ENCODE measurements around the gene CDH2. TPM values are rescaled to one million over a fixed set of nuclear protein-coding genes. Genes with fewer than 3 reads are reported as not detected.

The CDH2 gene
- total RNA-seq, 3 donors from 2014 or later = 0.63 to 11.0 (median 0.67) TPM

DNA sequence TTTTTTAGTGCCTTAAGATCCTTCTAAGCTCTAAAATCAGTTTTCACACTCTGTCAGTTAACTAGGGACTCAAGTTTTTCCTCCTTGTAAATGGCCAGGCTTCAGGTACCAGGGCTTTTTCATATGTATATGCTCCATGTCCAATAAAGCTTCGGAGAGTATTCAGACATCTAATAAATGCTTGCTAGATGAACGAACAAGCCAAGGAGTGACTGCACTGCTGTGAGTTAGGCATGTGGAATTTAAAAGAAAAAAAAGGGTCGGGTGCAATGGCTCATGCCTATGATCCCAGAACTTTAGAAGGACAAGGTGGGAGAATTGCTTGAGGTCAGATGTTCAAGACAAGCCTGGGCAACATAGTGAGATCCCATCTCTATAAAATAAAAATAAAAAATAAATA lies 81.9 kb downstream of the CDH2 start:
- ATAC-seq (no peak), DNase-seq (no peak)
- Histone ChIP-seq H3K9me3 (no peaks in the 10 kb centered on the region), H3K4me1 (ENCODE audit: low read depth) (no peaks in the 10 kb centered on the region), H3K4me3 (no peak overlapping the region), H3K36me3 (ENCODE audit: low read depth) (no peaks in the 10 kb centered on the region)
- intact Hi-C loops (cut with DNase I, micrococcal nuclease) = no loop called here
- TF ChIP-seq, protein P1, sequence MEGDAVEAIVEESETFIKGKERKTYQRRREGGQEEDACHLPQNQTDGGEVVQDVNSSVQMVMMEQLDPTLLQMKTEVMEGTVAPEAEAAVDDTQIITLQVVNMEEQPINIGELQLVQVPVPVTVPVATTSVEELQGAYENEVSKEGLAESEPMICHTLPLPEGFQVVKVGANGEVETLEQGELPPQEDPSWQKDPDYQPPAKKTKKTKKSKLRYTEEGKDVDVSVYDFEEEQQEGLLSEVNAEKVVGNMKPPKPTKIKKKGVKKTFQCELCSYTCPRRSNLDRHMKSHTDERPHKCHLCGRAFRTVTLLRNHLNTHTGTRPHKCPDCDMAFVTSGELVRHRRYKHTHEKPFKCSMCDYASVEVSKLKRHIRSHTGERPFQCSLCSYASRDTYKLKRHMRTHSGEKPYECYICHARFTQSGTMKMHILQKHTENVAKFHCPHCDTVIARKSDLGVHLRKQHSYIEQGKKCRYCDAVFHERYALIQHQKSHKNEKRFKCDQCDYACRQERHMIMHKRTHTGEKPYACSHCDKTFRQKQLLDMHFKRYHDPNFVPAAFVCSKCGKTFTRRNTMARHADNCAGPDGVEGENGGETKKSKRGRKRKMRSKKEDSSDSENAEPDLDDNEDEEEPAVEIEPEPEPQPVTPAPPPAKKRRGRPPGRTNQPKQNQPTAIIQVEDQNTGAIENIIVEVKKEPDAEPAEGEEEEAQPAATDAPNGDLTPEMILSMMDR (IDR thresholded peaks at IDR 0.05) = no peak

- Histone ChIP-seq H3K9me3 (no peaks in the 10 kb centered on the region), H3K4me1 (ENCODE audit: low read depth) (no peaks in the 10 kb centered on the region), H3K4me3 (no peak overlapping the region), H3K36me3 (ENCODE audit: low read depth) (no peaks in the 10 kb centered on the region)
- TF ChIP-seq, protein P1 (IDR thresholded peaks at IDR 0.05) = no peak
- intact Hi-C loops (cut with DNase I, micrococcal nuclease) = no loop called here
- ATAC-seq (peak; percentile 40), DNase-seq (no peak)
Measured at GRCh38 chr18:28091197-28091596, 85.7 kb downstream of the CDH2 start.

DNA sequence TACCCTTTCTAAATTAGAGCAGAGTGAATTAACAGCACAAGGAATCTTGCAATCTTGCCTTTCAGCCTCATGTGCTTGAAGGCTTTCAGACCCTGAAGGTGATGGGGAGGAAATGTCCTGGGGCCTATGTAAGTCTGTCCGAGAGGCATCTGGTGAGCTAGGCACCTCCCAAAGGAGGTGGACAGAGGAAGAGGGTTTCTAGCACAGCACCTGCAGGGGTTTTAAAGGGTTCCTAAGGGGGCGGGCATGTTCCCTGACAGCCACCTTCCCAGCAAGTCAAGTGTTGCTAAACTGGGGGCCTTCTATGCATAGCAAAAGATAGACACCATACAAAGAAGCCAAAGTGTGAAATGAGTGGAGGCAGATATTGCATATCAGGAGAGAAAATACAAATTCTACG lies 88.5 kb downstream of the CDH2 start:
- ATAC-seq = no peak
- Histone ChIP-seq H3K4me3 (no peak overlapping the region), H3K9me3 (no peaks in the 10 kb centered on the region), H3K4me1 (ENCODE audit: low read depth) (no peaks in the 10 kb centered on the region), H3K36me3 (ENCODE audit: low read depth) (no peaks in the 10 kb centered on the region)
- TF ChIP-seq, protein P1 (IDR thresholded peaks at IDR 0.05) = no peak
- intact Hi-C loops (cut with DNase I, micrococcal nuclease) = no loop called here
- no peak for DNase-seq

DNA sequence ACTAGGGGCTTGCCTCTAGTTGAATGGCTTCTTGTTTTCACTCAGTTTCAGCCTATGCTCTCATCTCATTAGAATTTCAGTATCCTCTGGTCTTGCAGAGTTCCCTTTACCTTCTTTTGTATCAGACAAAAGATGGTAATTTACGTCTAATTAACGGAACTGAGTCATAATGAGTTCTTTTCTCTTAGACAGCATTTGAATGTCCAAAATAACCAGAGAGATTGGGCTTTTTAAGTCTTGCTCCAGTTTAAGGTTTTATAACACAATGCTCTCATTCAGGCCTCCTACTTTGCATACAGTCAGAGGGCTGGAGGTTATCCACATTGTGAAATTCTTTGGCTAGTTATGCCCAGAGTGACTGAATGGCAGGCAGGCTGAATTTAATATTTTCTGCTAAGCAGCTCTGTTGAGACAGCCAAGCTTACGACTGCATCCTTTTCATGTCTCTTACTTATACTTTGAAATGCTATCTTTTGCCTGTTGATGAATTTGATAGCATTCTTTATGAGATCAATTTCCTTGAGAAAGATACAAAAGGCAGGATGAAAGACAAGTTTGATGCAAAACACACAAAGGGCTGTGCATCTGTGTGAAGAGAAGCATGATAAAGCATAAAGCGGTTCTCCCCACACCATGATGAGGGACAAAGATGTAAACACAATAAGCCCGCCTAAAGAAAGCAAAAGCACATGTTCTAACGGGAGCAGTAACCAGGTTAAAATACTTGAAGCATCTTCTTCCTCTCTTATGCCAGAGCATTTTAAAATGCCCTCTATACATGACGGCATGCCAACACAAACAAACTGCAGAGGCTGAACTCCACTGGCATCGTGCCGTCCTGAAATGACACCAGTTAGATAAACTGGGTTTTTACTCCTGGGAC lies 90.0 kb downstream of the CDH2 start:
- TF ChIP-seq, protein P1 (IDR thresholded peaks at IDR 0.05) = no peak

DNA sequence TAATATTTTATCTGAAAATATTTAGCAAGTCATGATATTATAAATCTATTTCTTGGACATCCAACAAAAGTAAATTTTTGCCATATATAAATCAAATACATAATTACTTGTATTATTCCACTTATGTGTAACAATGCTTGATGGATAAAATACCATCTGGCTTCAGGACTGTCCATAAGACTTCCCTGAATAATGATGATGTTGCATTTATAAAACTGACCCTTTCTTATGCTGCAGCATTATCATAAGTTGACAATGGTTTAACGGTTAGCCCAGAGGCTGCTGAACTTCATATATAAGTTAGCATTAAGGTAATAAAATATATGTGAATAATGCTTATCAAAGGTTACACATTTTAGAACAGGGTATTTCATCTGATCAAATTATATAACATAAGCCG lies 95.4 kb downstream of the CDH2 start:
- no peaks in the 10 kb centered on the region for H3K36me3 ChIP-seq (ENCODE audit: low read depth)
- DNase-seq (no peak), ATAC-seq (no peak)
- H3K4me3 ChIP-seq = no peak overlapping the region
- TF ChIP-seq, protein P1 (IDR thresholded peaks at IDR 0.05) = no peak
- intact Hi-C loops (cut with DNase I, micrococcal nuclease) = no loop called here
- no peaks in the 10 kb centered on the region for H3K9me3 ChIP-seq
- no peaks in the 10 kb centered on the region for H3K4me1 ChIP-seq (ENCODE audit: low read depth)

More for the DNA sequence above, 90.0 kb downstream of the CDH2 start:
- H3K4me3 ChIP-seq = no peak overlapping the region
- H3K9me3 ChIP-seq = no peaks in the 10 kb centered on the region
- DNase-seq (peak in 2 of 3 donors; percentile 31 to 66), ATAC-seq (no peak)
- intact Hi-C loops (cut with DNase I, micrococcal nuclease) = no loop called here
- H3K4me1 ChIP-seq (ENCODE audit: low read depth) = no peaks in the 10 kb centered on the region
- H3K36me3 ChIP-seq (ENCODE audit: low read depth) = no peaks in the 10 kb centered on the region

All from mucosa of descending colon (tissue), 3 donors.